H1 (cell line): ENCODE measurements around the gene MLPH. TPM values are rescaled to one million over a fixed set of nuclear protein-coding genes. Genes with fewer than 3 reads are reported as not detected.

Source experiments
- USF2 ChIP-seq: IDR thresholded peaks from 2 replicates; pipeline ENCODE4 v1.6.1; 2011; ENCODE audit warnings: low read length, improper control_type of control experiment
- polyA plus RNA-seq, 7 experiments: library from polyadenylated mRNA; depleted of rRNA in 3 of 7; stranded (reverse) in 5 of 7; unstranded in 2 of 7; fragments of >200 nt in 5 of 7; fragments of 200-250 nt in 2 of 7; gene quantifications; 1 replicate in 5 of 7; 2 replicates in 1 of 7; 4 replicates in 1 of 7; pipeline versions ENCODE4 v1.2.1 to v1.2.3, GENCODE V29; 2011 to 2013; ENCODE audit warnings: missing spikeins in 2 of 7, mixed read lengths in 2 of 7
- total RNA-seq: library from RNA; stranded (reverse); fragmentation: NEBNext Ultra II Directional; extraction: Animal tissue kit (Norgen Biotek cat#: 25700); gene quantifications from 2 replicates; pipeline ENCODE4 v1.2.1, GENCODE V29; 2021

The MLPH gene
- total and polyA plus RNA-seq, 2 of the 8 experiments (the other 6 are each of a cell fraction or from before 2014, with no cell fraction given), result 12.7 to 17.0 TPM

GRCh38 chr2:237577458-237577857, 90.4 kb downstream of the MLPH start (continued):
- TF ChIP-seq USF2, result no peak
